ENCODE measurements around the gene DNAJC10. TPM values are rescaled to one million over a fixed set of nuclear protein-coding genes. Genes with fewer than 3 reads are reported as not detected.
"Not testable (repeated sequence)": the region's sequence is repeated elsewhere in the genome, so short reads cannot be mapped to it uniquely, and the experiment has no call there.

DNAJC10 gene
- total and polyA plus RNA-seq, 4 experiments from 2014 or later: 52.2 to 62.4 (median 56.9) TPM

GRCh38 chr2:182682210-182682609, 33.8 kb upstream of the DNAJC10 start:
- H3K9me3 Mint-ChIP-seq: no peaks in the 10 kb centered on the region
- H3K36me3 Mint-ChIP-seq: no peaks in the 10 kb centered on the region
- DNase-seq: no peak
- intact Hi-C loops (cut with micrococcal nuclease): no loop called here
- peaks cover 8 to 12% of the 10 kb centered on the region in 2 donors for H3K27me3 Mint-ChIP-seq
- H3K4me3 Mint-ChIP-seq: no peak overlapping the region
- Histone ChIP-seq H3K27me3 (ENCODE audit: insufficient read depth, low read length) (no peaks in the 10 kb centered on the region), H3K4me1 (ENCODE audit: insufficient read depth, low read length) (no peaks in the 10 kb centered on the region), H3K36me3 (ENCODE audit: insufficient read depth, low read length) (no peaks in the 10 kb centered on the region), H3K9me3 (ENCODE audit: control insufficient read depth in 1 of 2, low read length in 2 of 2) (no peaks in the 10 kb centered on the region), H3K27ac (ENCODE audit: low read depth, low read length) (no peak overlapping the region), H3K4me3 (ENCODE audit: low read length in 2 of 2) (no peak overlapping the region)
- no peaks in the 10 kb centered on the region for H3K4me1 Mint-ChIP-seq
- ChIA-PET POLR2A (ENCODE audit: partially characterized antibody) (no interaction called here), CTCF (ENCODE audit: partially characterized antibody) (no interaction called here)
- no peak overlapping the region for H3K27ac Mint-ChIP-seq

DNA sequence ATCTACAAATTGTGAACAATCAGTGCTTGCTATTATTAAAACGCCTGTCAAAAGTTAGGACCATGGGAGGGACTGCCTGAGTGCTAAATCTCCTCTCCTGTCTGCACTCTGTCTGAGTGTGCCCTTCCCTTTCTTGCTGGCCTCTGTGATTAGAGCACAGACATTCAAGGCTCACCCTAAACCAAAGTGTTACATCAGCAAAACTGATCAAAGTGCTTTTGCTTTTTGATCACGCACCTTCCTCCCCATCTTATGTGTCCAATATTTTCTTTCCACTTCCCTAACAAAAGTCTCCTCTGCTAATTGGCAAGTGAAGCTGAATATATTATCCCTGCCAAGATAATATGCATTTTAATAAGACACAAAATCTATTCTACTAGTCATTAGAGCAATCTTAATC, 30.5 kb upstream of the DNAJC10 start:
- intact Hi-C loops (cut with micrococcal nuclease): no loop called here
- Histone ChIP-seq H3K27ac (ENCODE audit: low read depth, low read length) (no peak overlapping the region), H3K27me3 (ENCODE audit: insufficient read depth, low read length) (no peaks in the 10 kb centered on the region), H3K4me3 (ENCODE audit: low read length in 2 of 2) (no peak overlapping the region), H3K9me3 (ENCODE audit: control insufficient read depth in 1 of 2, low read length in 2 of 2) (no peaks in the 10 kb centered on the region), H3K36me3 (ENCODE audit: insufficient read depth, low read length) (no peaks in the 10 kb centered on the region), H3K4me1 (ENCODE audit: insufficient read depth, low read length) (no peaks in the 10 kb centered on the region)
- H3K27me3 Mint-ChIP-seq: peaks cover 10 to 14% of the 10 kb centered on the region in 2 donors
- no peaks in the 10 kb centered on the region for H3K36me3 Mint-ChIP-seq
- H3K9me3 Mint-ChIP-seq: peaks cover 0 to 2% (median 0%) of the 10 kb centered on the region in 8 donors
- ChIA-PET CTCF (ENCODE audit: partially characterized antibody) (no interaction called here), POLR2A (ENCODE audit: partially characterized antibody) (no interaction called here)
- H3K4me1 Mint-ChIP-seq: no peaks in the 10 kb centered on the region
- no peak overlapping the region for H3K4me3 Mint-ChIP-seq
- no peak for DNase-seq
- H3K27ac Mint-ChIP-seq: no peak overlapping the region

DNA sequence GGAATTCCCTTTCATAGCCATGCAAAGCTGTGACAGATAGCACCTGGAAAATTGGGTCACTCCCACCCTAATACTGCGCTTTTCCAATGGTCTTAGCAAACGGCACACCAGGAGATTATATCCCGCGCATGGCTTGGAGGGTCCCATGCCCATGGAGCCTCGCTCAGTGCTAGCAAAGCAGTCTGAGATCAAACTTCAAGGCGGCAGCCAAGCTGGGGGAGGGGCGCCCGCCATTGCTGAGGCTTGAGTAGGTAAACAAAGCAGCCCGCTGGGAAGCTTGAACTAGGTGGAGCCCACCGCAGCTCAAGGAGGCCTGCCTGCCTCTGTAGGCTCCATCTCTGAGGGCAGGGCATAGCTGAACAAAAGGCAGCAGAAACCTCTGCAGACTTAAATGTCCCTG, 29.3 kb upstream of the DNAJC10 start:
- DNase-seq; H3K27me3 ChIP-seq (ENCODE audit: insufficient read depth, low read length); H3K27ac Mint-ChIP-seq; H3K9me3 Mint-ChIP-seq; H3K4me1 Mint-ChIP-seq; H3K9me3 ChIP-seq (ENCODE audit: control insufficient read depth in 1 of 2, low read length in 2 of 2); H3K4me3 ChIP-seq (ENCODE audit: low read length in 2 of 2); H3K36me3 Mint-ChIP-seq; H3K4me1 ChIP-seq (ENCODE audit: insufficient read depth, low read length); POLR2A ChIA-PET (ENCODE audit: partially characterized antibody); H3K4me3 Mint-ChIP-seq; H3K27ac ChIP-seq (ENCODE audit: low read depth, low read length); CTCF ChIA-PET (ENCODE audit: partially characterized antibody); H3K36me3 ChIP-seq (ENCODE audit: insufficient read depth, low read length); intact Hi-C loops (cut with micrococcal nuclease): not testable (repeated sequence)
- H3K27me3 Mint-ChIP-seq: peaks cover 12% of the 10 kb centered on the region in 2 donors

DNA sequence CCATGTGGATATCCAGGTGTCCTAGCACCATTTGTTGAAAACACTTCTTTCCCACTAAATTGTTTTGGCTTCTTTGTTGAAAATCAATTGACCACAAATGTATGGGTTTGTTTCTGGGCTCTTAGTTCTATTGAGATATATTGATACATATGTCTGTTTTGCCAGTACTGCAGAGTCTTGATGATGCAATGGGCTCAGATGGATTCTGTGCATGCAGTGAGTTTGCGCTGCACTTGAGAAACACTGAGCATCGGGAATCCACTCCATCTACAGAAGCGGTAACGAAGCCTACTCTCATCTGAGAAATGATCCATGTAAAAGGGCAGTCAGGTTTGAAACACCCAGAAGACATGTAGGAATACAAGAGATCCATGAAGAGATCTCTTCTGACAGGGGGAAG, 21.9 kb upstream of the DNAJC10 start:
- Mint-ChIP-seq H3K4me3 (no peak overlapping the region), H3K4me1 (no peaks in the 10 kb centered on the region), H3K9me3 (peaks cover 0 to 2% (median 0%) of the 10 kb centered on the region in 8 donors), H3K27ac (no peak overlapping the region), H3K27me3 (peaks cover 0 to 5% of the 10 kb centered on the region in 2 donors), H3K36me3 (no peaks in the 10 kb centered on the region)
- H3K27me3 ChIP-seq (ENCODE audit: insufficient read depth, low read length): no peaks in the 10 kb centered on the region
- no peaks in the 10 kb centered on the region for H3K36me3 ChIP-seq (ENCODE audit: insufficient read depth, low read length)
- H3K9me3 ChIP-seq (ENCODE audit: control insufficient read depth in 1 of 2, low read length in 2 of 2): no peaks in the 10 kb centered on the region
- H3K27ac ChIP-seq (ENCODE audit: low read depth, low read length): no peak overlapping the region
- no peaks in the 10 kb centered on the region for H3K4me1 ChIP-seq (ENCODE audit: insufficient read depth, low read length)
- ChIA-PET POLR2A (ENCODE audit: partially characterized antibody) (no interaction called here), CTCF (ENCODE audit: partially characterized antibody) (no interaction called here)
- DNase-seq: no peak
- intact Hi-C loops (cut with micrococcal nuclease): no loop called here
- H3K4me3 ChIP-seq (ENCODE audit: low read length in 2 of 2): no peak overlapping the region

DNA sequence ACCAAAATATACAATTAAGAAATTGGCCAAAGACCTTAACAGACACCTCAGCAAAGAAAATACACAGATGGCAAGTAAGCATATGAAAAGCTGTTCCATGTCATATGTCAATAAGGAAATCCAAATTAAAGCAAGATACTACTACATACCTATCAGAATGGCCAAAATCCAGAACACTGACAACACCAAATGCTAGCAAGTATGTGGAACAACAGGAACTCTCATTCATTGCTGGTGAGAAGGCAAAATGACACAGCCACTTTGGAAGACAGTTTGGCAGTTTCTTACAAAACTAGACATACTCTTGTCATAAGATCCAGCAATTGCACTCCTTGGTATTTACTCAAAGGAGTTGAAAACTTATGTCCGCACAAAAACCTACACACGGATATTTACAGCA, 20.3 kb upstream of the DNAJC10 start:
- CTCF ChIA-PET (ENCODE audit: partially characterized antibody): no interaction called here

DNA sequence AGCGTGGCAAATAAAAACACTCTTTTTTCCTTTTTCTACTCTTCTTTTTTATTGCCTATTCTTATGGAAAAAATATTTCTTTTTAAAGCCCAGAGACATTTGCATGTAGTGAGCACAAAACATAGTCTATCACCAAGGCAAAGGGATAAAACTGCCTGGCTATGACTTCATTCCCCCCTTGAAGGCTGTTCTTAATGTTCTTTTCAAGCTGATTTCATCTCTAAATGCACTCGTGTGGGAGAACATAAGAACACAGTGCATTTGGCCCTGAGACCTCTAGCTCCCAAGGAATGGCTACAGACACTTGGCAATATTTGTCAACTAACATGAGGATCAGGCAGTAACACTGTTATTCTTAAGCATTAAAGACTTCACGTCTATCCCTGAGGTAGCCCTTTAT, 17.4 kb upstream of the DNAJC10 start:
- Mint-ChIP-seq H3K4me3 (no peak overlapping the region), H3K9me3 (no peaks in the 10 kb centered on the region), H3K4me1 (no peaks in the 10 kb centered on the region), H3K36me3 (no peaks in the 10 kb centered on the region), H3K27ac (no peak overlapping the region), H3K27me3 (peaks cover 0 to 5% of the 10 kb centered on the region in 2 donors)
- Histone ChIP-seq H3K27me3 (ENCODE audit: insufficient read depth, low read length) (no peaks in the 10 kb centered on the region), H3K9me3 (ENCODE audit: control insufficient read depth in 1 of 2, low read length in 2 of 2) (no peaks in the 10 kb centered on the region), H3K36me3 (ENCODE audit: insufficient read depth, low read length) (no peaks in the 10 kb centered on the region), H3K27ac (ENCODE audit: low read depth, low read length) (no peak overlapping the region), H3K4me3 (ENCODE audit: low read length in 2 of 2) (no peak overlapping the region), H3K4me1 (ENCODE audit: insufficient read depth, low read length) (no peaks in the 10 kb centered on the region)
- intact Hi-C loops (cut with micrococcal nuclease): no loop called here
- ChIA-PET POLR2A (ENCODE audit: partially characterized antibody) (no interaction called here), CTCF (ENCODE audit: partially characterized antibody) (no interaction called here)
- no peak for DNase-seq

More for the DNA sequence above, 20.3 kb upstream of the DNAJC10 start:
- DNase-seq: no peak
- intact Hi-C loops (cut with micrococcal nuclease): no loop called here
- Mint-ChIP-seq H3K4me3 (no peak overlapping the region), H3K27me3 (peaks cover 0 to 5% of the 10 kb centered on the region in 2 donors), H3K27ac (no peak overlapping the region), H3K4me1 (no peaks in the 10 kb centered on the region), H3K36me3 (no peaks in the 10 kb centered on the region), H3K9me3 (peaks cover 0 to 2% (median 0%) of the 10 kb centered on the region in 8 donors)
- H3K4me3 ChIP-seq (ENCODE audit: low read length in 2 of 2): no peak overlapping the region
- POLR2A ChIA-PET (ENCODE audit: partially characterized antibody): no interaction called here
- no peaks in the 10 kb centered on the region for H3K9me3 ChIP-seq (ENCODE audit: control insufficient read depth in 1 of 2, low read length in 2 of 2)
- H3K27ac ChIP-seq (ENCODE audit: low read depth, low read length): no peak overlapping the region
- no peaks in the 10 kb centered on the region for H3K36me3 ChIP-seq (ENCODE audit: insufficient read depth, low read length)
- H3K27me3 ChIP-seq (ENCODE audit: insufficient read depth, low read length): no peaks in the 10 kb centered on the region
- no peaks in the 10 kb centered on the region for H3K4me1 ChIP-seq (ENCODE audit: insufficient read depth, low read length)

- Histone ChIP-seq H3K4me1 (ENCODE audit: insufficient read depth, low read length) (no peaks in the 10 kb centered on the region), H3K27ac (ENCODE audit: low read depth, low read length) (no peak overlapping the region), H3K4me3 (ENCODE audit: low read length in 2 of 2) (no peak overlapping the region), H3K27me3 (ENCODE audit: insufficient read depth, low read length) (no peaks in the 10 kb centered on the region), H3K36me3 (ENCODE audit: insufficient read depth, low read length) (no peaks in the 10 kb centered on the region), H3K9me3 (ENCODE audit: control insufficient read depth in 1 of 2, low read length in 2 of 2) (no peaks in the 10 kb centered on the region)
- POLR2A ChIA-PET (ENCODE audit: partially characterized antibody): no interaction called here
- DNase-seq: no peak
- peaks cover 5 to 7% of the 10 kb centered on the region in 2 donors for H3K27me3 Mint-ChIP-seq
- no peaks in the 10 kb centered on the region for H3K4me1 Mint-ChIP-seq
- H3K36me3 Mint-ChIP-seq: no peaks in the 10 kb centered on the region
- H3K9me3 Mint-ChIP-seq: peaks cover 0 to 2% (median 0%) of the 10 kb centered on the region in 8 donors
- no peak overlapping the region for H3K27ac Mint-ChIP-seq
- H3K4me3 Mint-ChIP-seq: no peak overlapping the region
- CTCF ChIA-PET (ENCODE audit: partially characterized antibody): no interaction called here
- intact Hi-C loops (cut with micrococcal nuclease): no loop called here
Measured at GRCh38 chr2:182705761-182706160, 10.3 kb upstream of the DNAJC10 start.

DNA sequence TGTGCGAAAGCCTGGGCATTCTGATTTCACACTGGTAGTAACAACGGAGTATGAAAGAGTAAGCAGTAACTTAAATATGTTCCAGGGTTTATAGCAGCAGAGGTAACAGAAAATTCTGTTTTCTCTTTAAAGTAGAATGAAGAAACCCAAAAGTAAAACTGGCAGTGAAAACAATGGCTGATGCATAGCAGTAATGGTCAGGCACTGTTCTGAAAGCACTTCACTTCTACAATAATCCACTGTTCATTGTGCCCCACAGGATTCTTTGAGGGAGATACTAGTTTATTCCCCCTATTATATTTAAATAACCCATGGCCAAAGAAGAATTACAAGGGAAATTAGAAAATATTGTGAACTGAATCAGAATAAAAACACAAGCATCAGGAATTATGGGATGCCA, 9.3 kb upstream of the DNAJC10 start:
- H3K4me3 Mint-ChIP-seq: no peak overlapping the region
- Histone ChIP-seq H3K9me3 (ENCODE audit: control insufficient read depth in 1 of 2, low read length in 2 of 2) (no peaks in the 10 kb centered on the region), H3K27me3 (ENCODE audit: insufficient read depth, low read length) (no peaks in the 10 kb centered on the region), H3K4me3 (ENCODE audit: low read length in 2 of 2) (no peak overlapping the region), H3K27ac (ENCODE audit: low read depth, low read length) (no peak overlapping the region), H3K36me3 (ENCODE audit: insufficient read depth, low read length) (no peaks in the 10 kb centered on the region), H3K4me1 (ENCODE audit: insufficient read depth, low read length) (no peaks in the 10 kb centered on the region)
- no peaks in the 10 kb centered on the region for H3K4me1 Mint-ChIP-seq
- DNase-seq: no peak
- no peak overlapping the region for H3K27ac Mint-ChIP-seq
- peaks cover 0 to 2% (median 0%) of the 10 kb centered on the region in 8 donors for H3K9me3 Mint-ChIP-seq
- ChIA-PET POLR2A (ENCODE audit: partially characterized antibody) (no interaction called here), CTCF (ENCODE audit: partially characterized antibody) (no interaction called here)
- peaks cover 7 to 10% of the 10 kb centered on the region in 2 donors for H3K27me3 Mint-ChIP-seq
- intact Hi-C loops (cut with micrococcal nuclease): no loop called here
- H3K36me3 Mint-ChIP-seq: no peaks in the 10 kb centered on the region

All from CD4-positive, alpha-beta memory T cell (primary cell).